ENCODE data around the gene RPL15. TPM values are rescaled to one million over a fixed set of nuclear protein-coding genes. Genes with fewer than 3 reads are reported as not detected.

RPL15 gene
- total RNA-seq, 2 experiments from 2014 or later = 2,355 to 2,390 TPM

DNA sequence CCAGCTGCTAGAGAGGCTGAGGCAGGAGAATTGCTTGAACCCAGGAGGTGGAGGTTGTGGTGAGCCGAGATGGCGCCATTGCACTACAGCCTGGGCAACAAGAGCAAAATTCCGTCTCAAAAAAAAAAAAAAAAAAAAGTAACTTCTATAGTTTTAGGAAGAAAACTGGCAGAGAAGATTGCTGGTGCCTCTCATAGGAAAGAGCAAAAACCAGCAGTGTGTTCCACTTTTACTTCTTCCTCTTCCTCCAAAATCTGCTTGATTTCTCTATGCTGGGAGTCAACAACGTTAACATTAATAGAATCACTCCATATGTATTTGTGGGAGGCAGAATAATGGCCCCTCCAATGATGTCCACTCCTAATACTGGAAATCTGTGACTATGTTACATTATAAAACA, 15.6 kb downstream of the RPL15 start:
- no peaks in the 10 kb centered on the region for H3K79me2 ChIP-seq (ENCODE audit: insufficient read depth, low read depth, low read length)
- TF ChIP-seq, protein P1, sequence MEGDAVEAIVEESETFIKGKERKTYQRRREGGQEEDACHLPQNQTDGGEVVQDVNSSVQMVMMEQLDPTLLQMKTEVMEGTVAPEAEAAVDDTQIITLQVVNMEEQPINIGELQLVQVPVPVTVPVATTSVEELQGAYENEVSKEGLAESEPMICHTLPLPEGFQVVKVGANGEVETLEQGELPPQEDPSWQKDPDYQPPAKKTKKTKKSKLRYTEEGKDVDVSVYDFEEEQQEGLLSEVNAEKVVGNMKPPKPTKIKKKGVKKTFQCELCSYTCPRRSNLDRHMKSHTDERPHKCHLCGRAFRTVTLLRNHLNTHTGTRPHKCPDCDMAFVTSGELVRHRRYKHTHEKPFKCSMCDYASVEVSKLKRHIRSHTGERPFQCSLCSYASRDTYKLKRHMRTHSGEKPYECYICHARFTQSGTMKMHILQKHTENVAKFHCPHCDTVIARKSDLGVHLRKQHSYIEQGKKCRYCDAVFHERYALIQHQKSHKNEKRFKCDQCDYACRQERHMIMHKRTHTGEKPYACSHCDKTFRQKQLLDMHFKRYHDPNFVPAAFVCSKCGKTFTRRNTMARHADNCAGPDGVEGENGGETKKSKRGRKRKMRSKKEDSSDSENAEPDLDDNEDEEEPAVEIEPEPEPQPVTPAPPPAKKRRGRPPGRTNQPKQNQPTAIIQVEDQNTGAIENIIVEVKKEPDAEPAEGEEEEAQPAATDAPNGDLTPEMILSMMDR (conservative IDR thresholded peaks at IDR 0.05; ENCODE audit: low read length) = no peak
- no peak for TF ChIP-seq EZH2phosphoT487 (IDR thresholded peaks at IDR 0.05; ENCODE audit: borderline replicate concordance, low read depth, low read length)
- intact Hi-C loops (cut with micrococcal nuclease; ENCODE audit: unreplicated experiment) = no loop called here
- no TSS peak for BruUV-seq (replicated peaks)
- no peak overlapping the region for H3K27ac ChIP-seq (ENCODE audit: low read depth, low read length, poor library complexity, severe bottlenecking)
- no peak overlapping the region for H3K4me2 ChIP-seq (ENCODE audit: low read length)
- no peaks in the 10 kb centered on the region for H3K9me2 ChIP-seq (ENCODE audit: insufficient read depth, low read length)
- POLR2A ChIA-PET = interaction anchor here (2.2 kb wide), 1 partner anchor 12 kb away, joined by 5 read pairs; no protein-coding TSS in a partner anchor
- no peaks in the 10 kb centered on the region for H3K36me3 ChIP-seq (ENCODE audit: insufficient read depth, low read length)
- H3K4me3 ChIP-seq (ENCODE audit: low read depth, low read length, poor library complexity, severe bottlenecking) = no peak overlapping the region
- no peaks in the 10 kb centered on the region for H4K20me1 ChIP-seq (ENCODE audit: insufficient read depth, low read length)
- no peak for DNase-seq (ENCODE audit: low spot score)
- H2AFZ ChIP-seq (ENCODE audit: low read length) = no peak overlapping the region
- no peaks in the 10 kb centered on the region for H3K9me3 ChIP-seq (ENCODE audit: low read length)
- CTCF ChIA-PET (ENCODE audit: unreplicated experiment) = no interaction called here
- peaks cover 6% of the 10 kb centered on the region for H3K4me1 ChIP-seq (ENCODE audit: insufficient read depth, low read length, poor library complexity, severe bottlenecking)

DNA sequence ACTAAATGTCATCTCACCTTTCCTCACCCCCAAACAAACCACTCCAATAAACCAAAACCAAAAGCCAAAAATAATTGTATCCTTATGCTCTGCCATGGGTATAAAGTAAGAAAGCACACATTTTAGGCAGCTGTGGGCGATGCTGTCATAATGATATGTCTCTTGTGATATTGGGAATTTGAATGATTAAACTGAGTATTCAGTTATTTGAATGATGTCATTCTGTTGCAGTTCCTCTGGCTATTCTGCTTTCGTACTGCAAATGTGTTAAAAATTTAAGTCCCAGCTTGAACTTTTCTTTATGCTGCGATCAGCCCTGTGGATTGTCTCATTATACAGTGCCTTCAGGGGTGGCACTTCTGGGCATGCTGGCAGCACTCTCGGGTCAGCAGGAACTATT, 17.3 kb downstream of the RPL15 start:
- no peaks in the 10 kb centered on the region for H3K79me2 ChIP-seq (ENCODE audit: insufficient read depth, low read depth, low read length)
- ChIA-PET POLR2A (interaction anchor here (1.0 to 2.2 kb wide), 3 partner anchors 10 to 16 kb away, joined by 3 to 5 read pairs (median 4); no protein-coding TSS in a partner anchor), CTCF (ENCODE audit: unreplicated experiment) (no interaction called here)
- H3K36me3 ChIP-seq (ENCODE audit: insufficient read depth, low read length) = no peaks in the 10 kb centered on the region
- no TSS peak for BruUV-seq (replicated peaks)
- H3K4me2 ChIP-seq (ENCODE audit: low read length) = no peak overlapping the region
- no peak overlapping the region for H3K27ac ChIP-seq (ENCODE audit: low read depth, low read length, poor library complexity, severe bottlenecking)
- H4K20me1 ChIP-seq (ENCODE audit: insufficient read depth, low read length) = no peaks in the 10 kb centered on the region
- no peak for DNase-seq (ENCODE audit: low spot score)
- peaks cover 6% of the 10 kb centered on the region for H3K4me1 ChIP-seq (ENCODE audit: insufficient read depth, low read length, poor library complexity, severe bottlenecking)
- H2AFZ ChIP-seq (ENCODE audit: low read length) = no peak overlapping the region
- no peaks in the 10 kb centered on the region for H3K9me2 ChIP-seq (ENCODE audit: insufficient read depth, low read length)
- intact Hi-C loops (cut with micrococcal nuclease; ENCODE audit: unreplicated experiment) = no loop called here
- H3K9me3 ChIP-seq (ENCODE audit: low read length) = no peaks in the 10 kb centered on the region
- no peak for TF ChIP-seq EZH2phosphoT487 (IDR thresholded peaks at IDR 0.05; ENCODE audit: borderline replicate concordance, low read depth, low read length)
- TF ChIP-seq, protein P1 (conservative IDR thresholded peaks at IDR 0.05; ENCODE audit: low read length) = no peak
- no peak overlapping the region for H3K4me3 ChIP-seq (ENCODE audit: low read depth, low read length, poor library complexity, severe bottlenecking)

DNA sequence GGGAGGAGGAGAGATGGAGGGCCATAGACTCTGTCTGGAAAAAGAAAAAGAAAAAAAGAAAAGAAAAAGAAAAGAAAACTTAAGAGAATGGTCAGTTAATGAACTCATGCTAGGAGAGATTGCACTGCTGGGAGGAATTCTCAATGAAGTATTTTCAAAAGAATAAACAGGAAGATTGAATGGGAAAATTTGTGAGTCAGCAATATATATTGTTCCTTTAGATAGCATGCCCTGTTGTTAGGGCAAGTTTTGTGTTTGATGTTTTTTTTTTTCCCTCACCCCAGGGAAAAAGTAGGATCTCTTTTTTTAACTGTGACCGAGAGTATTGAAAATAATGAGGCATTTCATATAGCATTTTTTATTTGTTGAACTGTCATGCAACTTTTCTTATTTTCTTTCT, 20.4 kb downstream of the RPL15 start:
- intact Hi-C loops (cut with micrococcal nuclease; ENCODE audit: unreplicated experiment) = no loop called here

More for the DNA sequence above, 20.4 kb downstream of the RPL15 start:
- Histone ChIP-seq H2AFZ (ENCODE audit: low read length) (no peak overlapping the region), H3K4me3 (ENCODE audit: low read depth, low read length, poor library complexity, severe bottlenecking) (no peak overlapping the region), H3K36me3 (ENCODE audit: insufficient read depth, low read length) (no peaks in the 10 kb centered on the region), H4K20me1 (ENCODE audit: insufficient read depth, low read length) (no peaks in the 10 kb centered on the region), H3K4me2 (ENCODE audit: low read length) (no peak overlapping the region), H3K79me2 (ENCODE audit: insufficient read depth, low read depth, low read length) (no peaks in the 10 kb centered on the region), H3K4me1 (ENCODE audit: insufficient read depth, low read length, poor library complexity, severe bottlenecking) (no peaks in the 10 kb centered on the region), H3K9me3 (ENCODE audit: low read length) (no peaks in the 10 kb centered on the region), H3K9me2 (ENCODE audit: insufficient read depth, low read length) (no peaks in the 10 kb centered on the region), H3K27ac (ENCODE audit: low read depth, low read length, poor library complexity, severe bottlenecking) (no peak overlapping the region)
- ChIA-PET POLR2A (interaction anchor here (0.7 kb wide), 3 partner anchors 79 to 623 kb away, joined by 3 to 4 read pairs (median 4); no protein-coding TSS in a partner anchor), CTCF (ENCODE audit: unreplicated experiment) (no interaction called here)
- no peak for DNase-seq (ENCODE audit: low spot score)
- BruUV-seq (replicated peaks) = no TSS peak
- TF ChIP-seq, protein P1 (conservative IDR thresholded peaks at IDR 0.05; ENCODE audit: low read length) = no peak
- TF ChIP-seq EZH2phosphoT487 (IDR thresholded peaks at IDR 0.05; ENCODE audit: borderline replicate concordance, low read depth, low read length) = no peak

Measured in OCI-LY7 (cell line).